ENCODE data around the gene FZD2.

Gene FZD2

GRCh38 chr17:44608727-44609435 is 51.6 kb downstream of the FZD2 start:
- DNase-seq: no peak

DNA sequence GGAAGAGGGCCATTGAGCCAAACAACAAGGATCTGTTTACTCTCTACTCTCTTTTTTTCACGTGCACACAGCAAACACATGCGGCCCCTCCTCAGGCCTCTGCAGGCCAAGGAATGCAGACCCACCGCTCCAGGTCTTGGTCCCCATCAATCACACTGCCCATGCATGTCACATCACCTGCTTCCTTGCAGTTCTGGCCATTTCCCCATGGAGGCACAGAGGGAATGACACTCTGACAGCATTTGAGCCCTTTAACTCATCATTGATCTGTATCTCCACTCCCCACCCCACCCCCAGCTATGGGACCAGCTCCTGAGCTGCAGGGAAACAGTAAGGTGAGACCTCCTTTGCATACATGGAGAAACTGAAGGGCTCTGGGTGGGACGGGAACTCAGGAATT is 53.0 kb downstream of the FZD2 start:
- no peak for DNase-seq

All from activated CD4-positive, alpha-beta T cell treated with anti-CD3 and anti-CD28 coated beads, Interleukin-2, amount 50 U/mL, for 4 hours (primary cell).